Measurements from ENCODE around the gene KRTAP4-4.

Gene KRTAP4-4

DNA sequence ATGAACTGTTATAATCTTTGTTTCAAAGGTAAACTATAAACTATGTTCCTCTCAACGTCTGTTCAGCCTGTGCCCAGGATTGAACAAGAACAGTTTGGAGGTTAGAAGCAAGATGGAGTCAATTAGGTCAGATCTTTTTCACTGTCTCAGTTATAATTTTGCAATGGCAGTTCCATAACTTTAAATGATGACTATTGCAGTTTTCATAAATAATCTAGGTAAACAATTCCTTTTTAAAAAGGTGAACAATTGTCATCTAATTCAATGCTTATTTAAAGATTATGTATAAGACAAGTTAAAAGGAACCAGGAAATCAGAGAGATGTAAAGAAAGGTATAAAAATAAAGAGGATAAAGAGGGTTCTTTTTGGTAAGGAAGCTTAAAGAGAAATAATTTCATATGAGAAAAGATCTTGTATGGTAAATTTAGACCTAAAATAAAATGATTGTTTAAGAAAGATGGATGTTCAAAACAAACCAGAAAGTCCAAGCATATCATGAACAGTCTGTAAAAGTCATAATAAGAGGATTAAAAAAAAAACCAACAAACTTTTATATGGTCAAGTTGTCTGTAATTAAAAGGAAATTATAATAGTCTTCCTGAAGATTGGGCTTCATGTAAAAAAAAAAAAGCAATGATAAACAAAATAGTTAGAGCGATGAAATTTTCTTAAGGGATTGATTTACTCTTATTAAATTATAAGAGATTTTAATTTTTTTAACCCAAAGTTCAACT lies 49.2 kb downstream of the KRTAP4-4 start:
- no peak for DNase-seq (ENCODE audit: low read depth)
